Measurements from ENCODE around the gene TTC8.

GRCh38 chr14:88825078-88825458 is 617 bp downstream of the TTC8 start:
- TF ChIP-seq EZH2 (IDR thresholded peaks at IDR 0.05; ENCODE audit: borderline replicate concordance, low read depth, low read length, poor library complexity, severe bottlenecking), result no peak
- no peak for TF ChIP-seq CTCF (conservative IDR thresholded peaks at IDR 0.05; ENCODE audit: low read depth, low read length)

Measured in A673 (cell line).